IPS-20b (cell line): Measurements from ENCODE around the gene FBXL13.
"Not testable (repeated sequence)": the region's sequence is repeated elsewhere in the genome, so short reads cannot be mapped to it uniquely, and the experiment has no call there.

ENCODE experiments used
- H3K27ac ChIP-seq: one replicate; pipeline ENCODE4 v1.5.1; 2013; ENCODE audit warnings: low read length
- H3K27me3 ChIP-seq: 2 replicates; pipeline ENCODE4 v1.6.1; 2013; ENCODE audit warnings: mild to moderate bottlenecking, low read length, inconsistent platforms; ENCODE audit not compliant: insufficient read depth
- H3K36me3 ChIP-seq: 2 replicates; pipeline ENCODE4 v1.6.1; 2013; ENCODE audit warnings: low read depth, mild to moderate bottlenecking, inconsistent platforms, low read length, moderate library complexity; ENCODE audit not compliant: insufficient read depth
- H3K4me1 ChIP-seq: 2 replicates; pipeline ENCODE4 v1.6.1; 2013; ENCODE audit warnings: mild to moderate bottlenecking, control low read depth, inconsistent platforms, low read length, moderate library complexity; ENCODE audit not compliant: insufficient read depth
- H3K4me3 ChIP-seq: 2 replicates; pipeline ENCODE4 v1.5.1; 2013; ENCODE audit warnings: mild to moderate bottlenecking, low read length, inconsistent platforms
- H3K9ac ChIP-seq: 2 replicates; pipeline ENCODE4 v1.6.1; 2013; ENCODE audit warnings: low read depth, mild to moderate bottlenecking, inconsistent platforms, low read length, moderate library complexity
- H3K9me3 ChIP-seq: 2 replicates; pipeline ENCODE4 v1.6.1; 2013; ENCODE audit warnings: mild to moderate bottlenecking, low read depth, low read length, inconsistent platforms; ENCODE audit not compliant: insufficient read depth

Gene FBXL13

DNA sequence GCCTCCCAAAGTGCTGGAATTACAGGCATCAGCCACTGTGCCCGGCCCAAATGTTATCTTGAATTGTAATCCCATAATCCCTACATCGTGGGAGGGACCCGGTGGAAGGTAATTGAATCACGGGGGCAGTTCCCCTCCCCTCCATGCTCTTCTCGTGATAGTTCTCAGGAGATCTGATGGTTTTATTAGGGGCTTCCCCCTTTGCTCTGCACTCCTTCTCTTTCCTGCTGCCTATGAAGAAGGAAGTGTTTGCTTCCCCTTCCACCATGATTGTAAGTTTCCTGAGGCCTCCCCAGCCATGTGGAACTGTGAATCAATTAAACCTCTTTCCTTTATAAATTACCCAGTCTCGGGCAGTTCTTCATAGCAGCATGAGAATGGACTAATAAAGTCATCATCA lies 3.6 kb upstream of the FBXL13 start:
- H3K36me3 ChIP-seq: peaks cover 13% of the 10 kb centered on the region
- not testable (repeated sequence) for H3K27me3 ChIP-seq, H3K9me3 ChIP-seq, H3K4me1 ChIP-seq, H3K9ac ChIP-seq, H3K4me3 ChIP-seq, H3K27ac ChIP-seq

DNA sequence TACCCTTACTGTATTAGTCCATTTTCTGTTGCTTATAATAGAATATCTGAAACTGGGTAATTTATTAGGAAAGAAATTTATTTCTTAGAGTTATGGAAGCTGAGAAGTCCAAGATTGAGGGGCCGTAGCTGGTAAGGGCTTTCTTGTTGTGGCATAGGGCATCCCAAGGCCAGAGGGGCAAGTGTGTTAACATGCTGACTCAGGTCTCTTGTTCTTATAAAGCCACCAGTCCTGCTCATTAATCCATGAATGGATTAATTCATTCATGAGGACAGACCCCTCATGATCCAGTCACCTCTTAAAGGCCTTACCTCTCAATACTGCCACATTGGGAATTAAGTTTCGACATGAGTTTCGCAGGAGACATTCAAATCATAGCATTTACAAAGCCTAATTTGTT lies 2.7 kb upstream of the FBXL13 start:
- Histone ChIP-seq H3K36me3 (peaks cover 10% of the 10 kb centered on the region; the same call in 1 of the 2 replicates), H3K4me1 (peaks cover 5% of the 10 kb centered on the region; the same call in 1 of the 2 replicates), H3K9ac (no peak overlapping the region)

DNA sequence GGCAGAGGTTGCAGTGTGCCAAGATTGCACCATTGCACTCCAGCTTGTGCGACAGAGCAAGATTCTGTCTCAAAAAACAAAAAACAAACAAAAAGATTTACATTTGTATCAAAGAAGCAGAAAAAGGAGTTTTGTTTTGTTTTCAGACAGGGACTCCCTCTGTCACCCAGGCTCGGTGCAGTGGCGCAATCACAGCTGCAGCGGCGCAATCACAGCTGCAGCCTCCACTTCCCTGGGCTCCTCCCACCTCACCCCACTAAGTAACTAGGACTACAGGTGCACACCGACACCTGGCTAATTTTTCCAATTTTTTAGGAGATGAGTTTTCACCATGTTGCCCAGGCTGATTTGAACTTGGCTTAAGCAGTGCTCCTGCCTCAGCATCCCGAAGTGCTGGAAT lies 2.2 kb upstream of the FBXL13 start:
- H3K9me3 ChIP-seq: no peaks in the 10 kb centered on the region
- H3K27ac ChIP-seq: no peak overlapping the region
- peaks cover 5% of the 10 kb centered on the region; the same call in 1 of the 2 replicates for H3K4me1 ChIP-seq
- no peak overlapping the region for H3K4me3 ChIP-seq
- no peaks in the 10 kb centered on the region for H3K27me3 ChIP-seq
- no peak overlapping the region for H3K9ac ChIP-seq
- H3K36me3 ChIP-seq: peaks cover 10% of the 10 kb centered on the region; the same call in 1 of the 2 replicates

More for the DNA sequence above, 2.7 kb upstream of the FBXL13 start:
- Histone ChIP-seq H3K4me3 (no peak overlapping the region), H3K9me3 (no peaks in the 10 kb centered on the region), H3K27ac (no peak overlapping the region), H3K27me3 (no peaks in the 10 kb centered on the region)

DNA sequence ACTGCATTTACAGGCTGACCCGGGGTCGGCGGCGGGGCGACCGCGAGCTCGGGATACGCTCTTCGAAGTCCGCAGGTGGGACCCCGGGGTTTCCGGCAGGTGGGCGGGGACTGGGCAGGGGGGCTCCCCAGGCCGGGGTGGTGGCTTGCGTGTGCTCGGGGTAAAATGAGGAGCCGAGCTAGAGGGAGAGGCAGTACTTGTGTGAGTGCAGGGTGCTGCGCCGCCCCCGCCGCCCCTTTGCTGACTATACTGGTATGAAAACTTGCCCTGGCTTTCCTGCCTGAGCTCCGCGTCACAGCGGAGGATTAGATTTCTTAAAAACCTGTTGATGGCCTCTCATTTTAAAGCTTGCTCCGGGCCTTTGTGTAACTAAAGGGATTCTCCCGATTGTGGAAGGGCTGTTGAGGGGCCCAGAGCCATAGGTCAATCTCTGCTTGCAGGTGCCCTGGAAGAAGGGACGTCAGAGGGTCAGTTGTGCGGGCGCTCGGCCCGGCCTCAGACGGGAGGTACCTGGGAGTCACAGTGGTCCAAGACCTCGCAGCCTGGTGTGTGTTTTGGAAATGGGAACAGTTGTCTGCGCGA lies 832 bp upstream of the FBXL13 start:
- Histone ChIP-seq H3K27ac (peak overlapping the region; percentile 13), H3K36me3 (peaks cover 10% of the 10 kb centered on the region; the same call in 1 of the 2 replicates), H3K4me1 (peaks cover 5% of the 10 kb centered on the region; the same call in 1 of the 2 replicates), H3K27me3 (no peaks in the 10 kb centered on the region), H3K4me3 (peak overlapping the region; percentile 100), H3K9ac (peak overlapping the region; percentile 88), H3K9me3 (no peaks in the 10 kb centered on the region)

DNA sequence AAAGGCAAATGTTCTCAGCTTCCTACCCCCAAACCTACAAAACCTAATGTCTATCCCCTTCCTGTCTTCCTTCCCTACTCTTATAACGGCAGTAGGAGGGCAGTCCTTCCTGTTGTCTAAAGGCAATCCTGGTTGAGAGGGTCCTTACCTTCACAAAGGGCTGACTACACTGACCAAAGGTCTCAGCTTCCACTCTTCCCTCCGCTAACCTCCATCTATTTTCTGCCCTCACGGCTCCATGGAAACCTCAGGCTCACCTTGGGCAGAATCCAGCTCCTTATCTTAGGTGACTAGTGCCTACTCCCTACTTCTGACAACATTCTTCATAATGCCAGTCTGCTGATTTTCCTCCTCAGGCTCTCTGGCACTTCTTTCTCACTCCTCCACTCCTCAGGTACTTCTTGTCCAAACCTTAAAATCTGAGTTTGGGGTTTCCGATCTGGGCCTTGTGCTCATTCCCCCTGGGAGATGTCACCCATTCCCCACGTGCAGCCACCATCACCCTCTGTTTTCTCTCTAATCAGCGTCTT lies 542 bp downstream of the FBXL13 start:
- H3K27ac ChIP-seq: no peak overlapping the region
- peak overlapping the region; percentile 88 for H3K9ac ChIP-seq
- peaks cover 5% of the 10 kb centered on the region; the same call in 1 of the 2 replicates for H3K4me1 ChIP-seq
- H3K36me3 ChIP-seq: peaks cover 10% of the 10 kb centered on the region; the same call in 1 of the 2 replicates
- no peaks in the 10 kb centered on the region for H3K27me3 ChIP-seq
- H3K9me3 ChIP-seq: no peaks in the 10 kb centered on the region
- peak overlapping the region; percentile 100 for H3K4me3 ChIP-seq

DNA sequence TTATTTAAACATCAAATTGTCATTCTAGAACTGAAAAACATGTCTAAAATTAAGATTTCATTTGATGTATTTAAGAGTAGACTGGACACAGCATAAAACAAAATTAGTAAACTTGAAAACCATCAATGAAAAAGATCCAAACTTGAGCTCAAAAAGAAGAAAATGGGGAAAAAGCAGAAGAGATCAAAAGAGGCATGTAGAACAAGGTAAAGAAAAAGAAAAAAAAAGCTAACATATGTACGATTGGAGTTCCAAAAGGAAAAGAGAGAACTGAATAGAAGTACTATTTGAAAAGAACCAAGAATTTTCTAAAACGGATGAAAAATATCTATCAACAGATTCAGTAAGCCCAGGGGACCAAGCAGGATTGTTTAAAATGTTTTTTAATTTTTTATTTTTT lies 3.6 kb downstream of the FBXL13 start:
- Histone ChIP-seq H3K27me3 (no peaks in the 10 kb centered on the region), H3K4me1 (peaks cover 2% of the 10 kb centered on the region; the same call in 1 of the 2 replicates), H3K9me3 (peaks cover 6% of the 10 kb centered on the region; the same call in 1 of the 2 replicates), H3K4me3 (no peak overlapping the region), H3K36me3 (no peaks in the 10 kb centered on the region), H3K27ac (no peak overlapping the region), H3K9ac (no peak overlapping the region)

DNA sequence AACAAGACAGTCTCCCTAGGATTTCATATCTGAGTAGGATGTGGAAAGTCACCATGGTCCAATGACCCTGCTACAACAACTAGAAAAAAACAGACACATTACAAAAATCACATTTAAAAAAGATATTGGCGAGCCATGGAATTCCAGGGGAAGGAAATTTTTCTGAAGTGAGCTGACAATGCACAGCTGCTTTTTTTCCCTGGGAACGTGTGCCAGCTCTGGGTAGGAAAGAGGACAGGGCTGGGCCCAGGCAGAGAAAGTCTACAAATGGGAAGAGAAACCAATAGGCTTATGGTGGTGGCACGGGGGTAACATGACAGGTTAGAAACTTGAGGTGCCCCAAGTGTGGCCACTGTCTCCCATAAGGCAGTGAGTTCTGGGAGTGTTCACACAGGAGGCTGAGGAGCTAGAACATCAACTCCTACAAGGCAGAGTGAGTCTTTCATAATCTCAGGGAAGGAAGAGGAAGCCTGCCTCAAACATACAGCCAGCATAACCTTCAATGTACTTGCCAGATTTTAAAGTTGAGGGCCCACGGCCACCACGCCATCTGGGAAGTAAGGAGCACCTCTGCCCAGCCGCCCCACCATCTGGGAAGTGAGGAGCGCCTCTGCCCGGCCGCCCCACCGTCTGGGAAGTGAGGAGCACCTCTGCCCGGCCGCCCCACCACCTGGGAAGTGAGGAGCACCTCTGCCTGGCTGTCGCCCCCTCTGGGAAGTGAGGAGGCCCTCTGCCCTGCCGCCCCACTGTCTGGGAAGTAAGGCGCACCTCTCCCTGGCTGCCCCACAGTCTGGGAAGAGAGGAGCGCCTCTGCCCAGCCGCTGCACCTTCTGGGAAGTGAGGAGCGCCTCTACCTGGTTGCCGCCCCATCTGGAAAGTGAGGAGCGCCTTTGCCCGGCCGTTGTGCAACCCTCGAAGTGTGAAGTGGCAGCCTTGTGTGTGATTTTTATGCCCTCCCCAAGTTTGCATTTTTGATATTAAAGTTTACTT lies 5.9 kb downstream of the FBXL13 start:
- no peaks in the 10 kb centered on the region for H3K36me3 ChIP-seq
- H3K4me1 ChIP-seq: no peaks in the 10 kb centered on the region
- peaks cover 6% of the 10 kb centered on the region; the same call in 1 of the 2 replicates for H3K9me3 ChIP-seq
- H3K4me3 ChIP-seq: no peak overlapping the region
- H3K27ac ChIP-seq: no peak overlapping the region
- H3K9ac ChIP-seq: no peak overlapping the region
- H3K27me3 ChIP-seq: no peaks in the 10 kb centered on the region

DNA sequence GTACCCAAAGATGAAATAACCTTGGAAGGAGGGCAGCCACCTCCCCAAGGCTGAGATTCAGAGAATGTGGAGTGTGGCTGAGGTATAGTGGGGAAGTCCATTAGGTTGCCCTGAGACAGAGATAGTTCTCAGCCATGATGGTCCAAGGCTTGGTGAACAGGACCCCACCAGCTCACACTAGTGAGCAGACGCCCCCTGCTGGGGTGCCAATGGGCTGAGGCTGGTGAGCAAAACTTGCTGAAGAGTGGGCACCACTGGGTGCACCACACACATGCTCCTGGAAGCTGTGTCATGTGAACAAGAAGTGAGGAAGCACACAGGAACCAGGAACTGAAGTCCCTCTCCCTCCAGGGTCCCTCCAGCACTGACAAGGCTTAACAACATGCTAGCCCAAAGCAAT lies 8.9 kb downstream of the FBXL13 start:
- H3K4me1 ChIP-seq: no peaks in the 10 kb centered on the region
- H3K27me3 ChIP-seq: no peaks in the 10 kb centered on the region
- no peak overlapping the region for H3K27ac ChIP-seq
- no peak overlapping the region for H3K4me3 ChIP-seq
- H3K36me3 ChIP-seq: no peaks in the 10 kb centered on the region
- no peak overlapping the region for H3K9ac ChIP-seq
- H3K9me3 ChIP-seq: peaks cover 6% of the 10 kb centered on the region; the same call in 1 of the 2 replicates

DNA sequence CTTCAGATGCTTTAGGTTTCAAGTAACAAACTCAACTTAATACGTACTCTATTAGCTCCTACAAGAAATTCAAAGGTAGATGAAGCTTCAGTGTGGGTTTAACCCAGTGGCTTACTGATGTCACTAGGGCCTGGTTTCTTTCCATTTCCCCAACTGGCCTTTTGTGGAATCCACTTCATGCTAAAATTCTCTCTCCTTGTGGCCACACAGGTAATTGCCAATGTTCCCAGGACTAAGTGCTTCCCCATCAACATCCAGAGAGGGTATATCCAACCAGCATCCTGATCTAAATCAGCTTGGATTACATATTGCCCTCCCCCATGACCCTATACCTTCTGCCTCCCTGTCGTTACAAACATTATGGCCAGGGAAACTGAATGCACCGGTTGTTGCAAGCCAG lies 10.7 kb downstream of the FBXL13 start:
- H3K27ac ChIP-seq: no peak overlapping the region
- no peaks in the 10 kb centered on the region for H3K27me3 ChIP-seq
- no peak overlapping the region for H3K4me3 ChIP-seq
- no peaks in the 10 kb centered on the region for H3K4me1 ChIP-seq
- no peak overlapping the region for H3K9ac ChIP-seq
- H3K9me3 ChIP-seq: peaks cover 6% of the 10 kb centered on the region; the same call in 1 of the 2 replicates
- H3K36me3 ChIP-seq: no peaks in the 10 kb centered on the region

DNA sequence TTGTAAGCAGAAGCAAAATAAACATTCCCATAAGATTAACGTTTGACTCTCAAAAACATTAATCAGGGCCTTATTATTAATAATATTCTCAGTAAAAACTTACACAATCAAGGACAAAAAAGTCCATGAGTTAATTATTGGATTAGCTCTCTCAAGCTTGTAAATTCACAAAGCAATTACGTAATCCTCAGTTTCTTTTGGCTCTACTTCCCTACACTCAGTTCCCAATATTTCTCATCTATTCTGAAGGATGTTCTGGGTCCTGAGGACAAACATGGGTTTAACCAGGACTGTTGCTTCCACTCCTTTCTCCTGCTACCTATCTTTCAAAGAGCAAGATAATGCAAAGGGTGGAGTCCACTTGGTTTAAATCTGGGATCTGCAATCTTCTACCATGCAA lies 15.1 kb downstream of the FBXL13 start:
- no peaks in the 10 kb centered on the region for H3K9me3 ChIP-seq
- no peak overlapping the region for H3K4me3 ChIP-seq
- H3K27me3 ChIP-seq: no peaks in the 10 kb centered on the region
- no peak overlapping the region for H3K9ac ChIP-seq
- no peaks in the 10 kb centered on the region for H3K36me3 ChIP-seq
- H3K27ac ChIP-seq: no peak overlapping the region
- H3K4me1 ChIP-seq: no peaks in the 10 kb centered on the region

DNA sequence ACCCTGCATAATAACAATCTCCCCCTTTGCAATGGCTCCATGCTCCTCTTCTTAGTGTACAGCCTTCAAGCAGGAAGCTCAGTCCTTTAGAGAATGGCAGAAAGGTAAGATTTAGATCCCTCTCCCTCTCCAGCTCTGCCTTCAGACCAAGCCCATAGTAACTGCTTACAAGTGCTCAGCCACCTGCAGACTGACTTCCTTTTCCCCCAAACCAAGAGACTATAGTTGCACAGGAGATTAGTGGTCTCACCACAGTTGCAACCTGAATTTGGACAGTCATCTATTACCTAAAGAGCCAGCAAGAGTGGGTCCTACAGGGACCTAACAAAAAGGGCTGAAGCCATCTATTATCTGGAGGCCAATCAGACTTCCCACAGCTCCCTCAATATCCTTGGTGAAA lies 16.5 kb downstream of the FBXL13 start:
- Histone ChIP-seq H3K9me3 (no peaks in the 10 kb centered on the region), H3K9ac (no peak overlapping the region), H3K4me3 (no peak overlapping the region)

More for the DNA sequence above, 16.5 kb downstream of the FBXL13 start:
- Histone ChIP-seq H3K36me3 (peaks cover 6% of the 10 kb centered on the region; the same call in 1 of the 2 replicates), H3K27me3 (no peaks in the 10 kb centered on the region), H3K4me1 (no peaks in the 10 kb centered on the region), H3K27ac (no peak overlapping the region)
